Right kidney (tissue), 1 donor: ENCODE results near the gene ZDHHC8.
"Not testable (repeated sequence)": the region's sequence is repeated elsewhere in the genome, so short reads cannot be mapped to it uniquely, and the experiment has no call there.

ENCODE experiments used
- DNase-seq: peaks from one replicate; pipeline ENCODE4 v3.0.0-alpha.2; 2016

ZDHHC8 gene

GRCh38 chr22:20157430-20158183, 26.0 kb downstream of the ZDHHC8 start:
- no peak for DNase-seq

GRCh38 chr22:20158391-20159036, 26.9 kb downstream of the ZDHHC8 start:
- no peak for DNase-seq

DNA sequence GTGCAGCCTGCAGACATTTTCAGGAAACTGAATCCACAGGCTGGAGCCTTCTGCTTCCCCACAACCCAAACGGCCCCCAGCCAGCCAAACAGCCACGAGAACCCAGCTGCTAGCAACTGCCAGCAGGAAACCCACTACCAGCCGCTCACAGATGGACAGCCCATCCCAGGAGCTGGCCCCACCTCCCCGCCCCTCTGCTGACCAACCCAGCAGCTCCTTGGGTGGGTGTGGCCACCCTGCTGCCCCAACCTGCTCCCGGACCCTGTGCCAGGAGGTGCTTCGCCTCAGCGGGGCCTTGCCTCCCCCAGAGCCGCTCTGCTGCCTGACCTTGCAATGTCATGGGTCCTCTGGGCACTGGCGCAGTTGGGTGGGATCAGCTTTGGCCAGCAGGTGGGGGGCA, 27.5 kb downstream of the ZDHHC8 start:
- DNase-seq = peak; percentile 59

GRCh38 chr22:20159531-20159930, 27.9 kb downstream of the ZDHHC8 start:
- not testable (repeated sequence) for DNase-seq

DNA sequence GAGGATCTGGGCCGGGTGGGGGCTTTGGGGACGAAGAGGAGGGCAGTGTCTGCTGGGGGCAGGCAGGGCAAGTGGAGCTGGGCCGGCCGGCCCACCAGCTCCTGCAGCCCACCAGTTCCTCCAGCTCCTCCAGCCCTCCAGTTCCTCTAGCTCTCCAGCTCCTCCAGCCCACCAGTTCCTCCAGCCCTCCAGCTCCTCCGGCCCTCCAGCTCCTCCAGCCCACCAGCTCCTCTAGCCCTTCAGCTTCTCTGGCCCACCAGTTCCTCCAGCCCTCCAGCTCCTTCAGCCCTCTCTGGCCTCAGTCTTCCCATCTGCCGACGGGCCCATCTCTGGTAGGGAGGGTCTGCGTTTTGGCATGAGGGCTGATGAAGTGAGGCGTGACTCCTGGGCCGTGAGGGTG, 28.4 kb downstream of the ZDHHC8 start:
- DNase-seq = no peak

GRCh38 chr22:20164863-20165262, 33.3 kb downstream of the ZDHHC8 start:
- DNase-seq = no peak

GRCh38 chr22:20165421-20165820, 33.8 kb downstream of the ZDHHC8 start:
- no peak for DNase-seq

- no peak for DNase-seq
These were observed 34.3 kb downstream of the ZDHHC8 start for GRCh38 chr22:20165913-20166312.

DNA sequence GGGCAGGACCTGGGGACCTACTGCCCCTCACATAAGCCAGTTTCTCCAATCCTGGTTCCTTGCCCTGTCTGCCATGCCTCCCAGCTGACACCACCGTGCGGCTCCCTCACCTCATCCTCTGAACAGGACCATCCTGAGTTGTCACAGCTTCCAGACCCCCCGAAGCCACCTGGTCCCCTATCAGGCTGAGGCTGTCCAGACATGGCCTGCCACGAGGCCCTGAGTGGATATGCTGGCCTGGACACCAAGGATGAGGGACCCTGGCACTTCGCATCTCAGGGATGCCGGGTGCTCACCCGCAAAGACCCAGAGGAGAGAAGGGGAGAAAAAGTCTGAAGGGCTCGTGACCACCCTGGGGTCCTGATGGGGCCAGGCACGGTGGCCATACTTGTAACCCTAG, 35.1 kb downstream of the ZDHHC8 start:
- DNase-seq = no peak

- DNase-seq = no peak
These were observed 36.2 kb downstream of the ZDHHC8 start for GRCh38 chr22:20167643-20168322.

DNA sequence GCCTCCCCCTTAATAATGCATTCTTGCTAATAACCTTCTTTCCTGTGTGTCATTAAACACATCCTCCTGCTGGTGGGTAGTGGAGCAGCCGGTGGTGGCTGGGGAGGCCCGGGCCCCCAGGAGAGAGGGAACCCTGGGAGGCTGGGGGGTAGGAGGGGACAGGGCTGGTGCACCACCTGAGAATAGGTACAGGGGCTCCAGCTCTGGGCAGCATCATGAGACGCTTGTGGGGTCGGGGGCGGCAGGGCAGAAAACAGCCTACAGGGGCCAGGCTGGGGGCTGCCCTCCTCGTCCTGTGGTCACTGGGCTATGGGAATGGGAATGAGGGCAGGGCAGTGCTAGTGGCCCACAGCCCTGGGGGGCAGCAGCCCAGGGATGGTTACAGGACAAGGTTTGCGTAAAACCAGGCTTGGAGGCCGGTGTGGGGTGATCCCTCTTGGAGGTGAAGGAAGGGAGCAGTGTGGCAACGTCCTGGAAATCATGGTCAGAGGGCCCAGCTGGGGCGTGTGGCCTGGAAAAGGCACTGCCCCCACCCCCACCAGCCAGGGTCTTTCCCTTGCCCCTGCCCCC, 37.7 kb downstream of the ZDHHC8 start:
- no peak for DNase-seq

DNA sequence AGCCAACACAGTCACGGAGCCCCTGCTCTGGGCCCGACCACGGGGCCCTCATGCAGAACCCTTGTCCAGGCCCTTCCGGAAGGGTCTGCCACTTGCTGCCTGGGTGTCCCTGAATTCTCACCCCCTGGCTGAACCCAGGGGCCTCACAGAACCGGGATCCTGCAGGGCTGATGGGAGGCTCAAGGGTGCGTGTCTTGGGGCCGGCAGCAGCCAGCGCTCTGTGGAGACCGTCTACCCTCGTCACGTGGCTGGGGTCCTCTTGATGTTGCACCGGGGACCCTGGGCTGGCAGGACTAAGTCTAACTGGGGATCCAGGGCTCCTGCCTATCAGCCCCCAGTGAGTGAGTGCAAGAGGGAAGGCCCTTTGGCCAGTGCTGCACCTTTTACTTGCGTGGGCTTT, 38.6 kb downstream of the ZDHHC8 start:
- DNase-seq = no peak

- no peak for DNase-seq
These were observed 39.9 kb downstream of the ZDHHC8 start for GRCh38 chr22:20171288-20172140.

- DNase-seq = no peak
These were observed 40.6 kb downstream of the ZDHHC8 start for GRCh38 chr22:20172141-20172613.

DNA sequence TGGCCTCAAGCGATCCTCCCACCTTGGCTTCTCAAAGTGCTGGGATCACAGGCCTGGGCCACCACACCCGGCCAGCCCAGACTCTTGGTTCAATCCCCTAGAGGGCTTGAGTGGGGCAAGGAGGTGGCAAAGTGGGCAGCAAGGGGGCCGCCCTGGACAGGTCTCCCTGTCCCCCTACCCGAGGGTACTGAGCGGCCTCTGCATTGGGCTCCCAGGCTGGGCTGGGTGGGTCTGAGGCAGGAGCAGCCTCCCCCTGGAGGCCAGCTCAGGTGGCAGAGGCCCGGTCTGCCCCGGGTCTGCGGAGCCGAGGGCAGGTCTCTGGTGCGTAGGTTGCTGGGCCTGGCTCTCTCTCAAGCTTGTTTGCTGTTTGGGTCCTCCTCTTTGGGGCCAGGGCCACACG, 41.6 kb downstream of the ZDHHC8 start:
- no peak for DNase-seq

GRCh38 chr22:20173772-20174171, 42.2 kb downstream of the ZDHHC8 start:
- no peak for DNase-seq

DNA sequence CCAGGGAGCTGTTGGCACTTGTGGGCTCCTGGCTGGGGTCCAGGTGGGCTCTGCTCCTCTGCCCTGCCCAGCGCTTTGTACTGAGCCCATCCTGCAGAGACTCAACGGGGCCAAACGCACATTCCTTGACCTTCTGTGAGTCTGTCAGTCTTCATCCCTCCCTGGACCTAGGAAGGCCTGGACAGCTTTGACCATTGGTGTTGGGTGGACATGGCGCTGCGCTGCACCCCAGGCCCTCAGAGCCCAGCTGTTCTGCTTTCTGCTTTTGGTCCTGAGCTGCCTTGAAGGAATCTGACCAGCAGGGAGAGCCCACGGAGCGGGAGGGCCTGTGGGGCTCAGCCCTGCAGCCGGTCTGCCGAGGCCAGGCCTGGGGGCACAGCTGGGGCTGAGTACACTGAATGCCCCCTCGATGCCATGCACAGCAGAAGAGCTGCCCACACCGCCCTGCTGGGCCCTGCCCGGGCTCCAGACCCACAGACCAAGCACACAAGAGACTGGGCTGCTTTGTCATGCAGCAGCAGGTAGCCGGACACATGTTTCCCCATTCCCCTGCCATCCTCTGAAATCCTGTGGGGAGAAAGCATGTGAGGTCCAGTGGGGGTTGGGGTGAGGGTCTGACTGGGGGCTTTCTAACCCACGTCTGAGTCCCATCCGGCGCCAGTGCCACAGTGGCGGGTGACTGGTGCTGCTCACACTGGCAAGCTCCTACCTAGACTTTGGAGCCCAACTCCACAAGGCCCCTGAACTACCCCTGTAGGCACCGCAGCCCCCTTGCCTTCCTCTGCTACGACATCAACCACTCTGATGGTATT, 43.4 kb downstream of the ZDHHC8 start:
- DNase-seq = no peak

- DNase-seq = no peak
These were observed 43.9 kb downstream of the ZDHHC8 start for GRCh38 chr22:20175597-20175900.

DNA sequence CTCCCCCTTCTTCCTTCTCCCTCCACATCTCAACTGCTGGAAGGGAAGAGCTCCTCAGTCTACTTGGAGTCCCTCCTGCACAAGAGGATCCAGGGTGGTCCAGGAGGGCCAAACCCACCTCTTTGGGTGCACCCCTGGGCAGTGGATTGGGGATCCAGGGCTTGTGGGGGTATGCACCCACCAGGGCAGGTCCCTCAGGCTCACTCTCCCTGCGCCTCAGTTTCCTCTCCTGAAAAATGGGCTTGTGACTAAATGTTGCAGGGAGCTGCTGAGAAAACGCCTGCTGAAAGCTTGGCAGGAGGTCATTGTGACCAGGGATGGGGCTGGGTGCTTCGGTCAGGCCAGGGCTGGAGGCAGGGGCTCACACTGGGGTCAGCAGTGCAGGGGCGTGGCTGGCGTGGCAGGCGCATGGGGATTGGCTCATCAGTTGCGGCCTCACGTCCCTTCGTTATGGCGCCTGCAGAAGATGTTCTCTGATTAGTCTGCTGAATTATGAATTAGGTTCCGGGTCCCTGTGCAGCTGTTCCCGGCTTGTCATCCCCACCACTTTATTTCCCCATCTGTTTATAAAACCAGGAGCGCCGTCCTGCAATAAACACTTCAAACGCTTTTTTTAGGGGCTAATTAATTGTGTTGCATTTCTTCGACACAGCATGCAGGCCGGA, 44.9 kb downstream of the ZDHHC8 start:
- DNase-seq = no peak

GRCh38 chr22:20177217-20177911, 45.8 kb downstream of the ZDHHC8 start:
- no peak for DNase-seq
